Dermis blood vessel endothelial cell (primary cell): ENCODE measurements around the gene CD300LF. TPM values are rescaled to one million over a fixed set of nuclear protein-coding genes. Genes with fewer than 3 reads are reported as not detected.

Experiments used
- DNase-seq: peaks from one replicate; pipeline ENCODE4 v3.0.0; 2010
- total RNA-seq: library from RNA; depleted of rRNA; stranded (reverse); fragments of >200 nt; gene quantifications from 2 replicates; pipeline ENCODE4 v1.2.3, GENCODE V29; 2014

CD300LF gene
- total RNA-seq, 1 donor from 2014 or later, result not detected

DNA sequence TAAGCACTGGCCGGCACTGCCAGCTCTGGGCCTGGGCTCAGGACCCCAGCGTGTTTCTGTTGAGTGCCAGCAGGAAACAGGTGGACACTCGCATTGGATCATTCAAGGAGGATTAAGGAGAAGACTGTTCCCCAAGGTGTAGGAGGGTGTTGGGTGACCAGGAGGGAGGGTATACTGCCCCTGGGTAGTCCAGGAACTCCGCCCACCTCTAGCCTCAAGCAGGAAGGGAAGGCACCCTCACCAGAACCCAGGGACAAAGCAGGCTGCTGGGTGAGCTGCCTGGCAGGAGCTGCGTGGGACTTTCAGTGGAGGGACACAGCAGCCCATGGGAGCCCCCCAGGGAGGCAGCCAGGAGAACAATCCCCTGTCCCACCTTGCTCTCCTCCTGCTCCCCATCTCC, 16.6 kb upstream of the CD300LF start:
- DNase-seq, result no peak

DNA sequence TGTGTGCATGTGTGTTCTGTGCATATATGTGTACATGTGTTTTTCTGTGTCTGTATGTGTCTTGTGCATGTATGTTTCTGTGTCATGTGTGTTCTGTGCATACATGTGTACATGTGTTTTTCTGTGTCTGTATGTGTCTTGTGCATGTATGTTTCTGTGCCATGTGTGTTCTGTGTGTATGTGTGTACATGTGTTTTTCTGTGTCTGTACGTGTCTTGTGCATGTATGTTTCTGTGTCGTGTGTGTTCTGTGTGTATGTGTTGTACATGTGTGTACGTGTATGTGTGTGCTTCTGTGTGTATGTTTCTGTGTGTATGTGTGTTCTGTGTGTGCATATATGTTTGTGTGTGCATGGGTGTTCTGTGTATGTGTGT, 16.0 kb upstream of the CD300LF start:
- no peak for DNase-seq

DNA sequence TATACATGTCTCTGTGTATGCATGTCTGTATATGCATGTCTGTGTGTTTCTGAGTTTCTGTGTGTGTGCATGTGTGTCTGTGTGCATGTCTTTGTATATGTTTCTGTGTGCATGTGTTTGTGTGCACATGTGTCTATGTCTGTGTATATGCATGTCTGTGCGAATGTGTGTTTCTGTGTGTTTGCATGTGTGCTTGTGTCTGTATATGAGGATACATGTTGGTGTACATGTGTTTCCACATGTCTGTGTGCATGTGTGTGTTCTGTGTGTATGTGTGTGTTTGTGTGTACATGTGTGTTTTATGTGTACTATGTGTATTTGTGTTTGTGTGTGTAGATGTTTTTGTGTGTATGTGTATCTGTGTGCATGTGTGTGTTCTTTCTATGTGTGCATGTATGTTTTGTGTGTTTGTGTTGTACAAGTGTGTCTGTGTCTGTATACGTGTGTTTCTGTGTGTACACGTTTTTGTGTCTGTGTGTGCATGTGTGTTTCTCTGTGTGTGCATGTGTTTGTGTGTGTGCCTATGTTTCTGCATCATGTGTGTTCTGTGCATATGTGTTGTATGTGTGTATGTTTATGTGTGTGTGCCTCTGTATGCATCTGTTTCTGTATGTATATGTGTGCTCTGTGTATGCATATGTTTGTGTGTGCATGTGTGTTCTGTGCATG, 15.4 kb upstream of the CD300LF start:
- DNase-seq, result no peak

DNA sequence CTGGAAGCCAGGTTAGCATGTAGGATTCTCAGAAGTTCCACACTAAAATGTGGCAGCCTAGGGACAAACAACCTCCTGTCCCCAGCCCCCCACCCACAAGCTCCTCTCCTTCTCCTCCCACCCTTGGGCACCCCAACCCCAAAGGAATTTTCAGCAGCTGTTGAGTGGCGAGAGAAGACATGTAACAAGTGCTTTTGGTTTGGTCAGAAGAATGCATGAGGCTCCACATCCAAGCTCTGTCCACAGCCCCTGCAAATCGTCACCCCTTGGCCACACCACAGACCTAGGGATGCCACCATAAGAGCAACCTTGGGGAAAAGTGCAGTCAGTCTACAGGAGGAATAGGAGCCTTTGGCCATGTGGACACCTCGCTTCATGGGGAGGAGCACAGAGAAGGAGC, 12.4 kb upstream of the CD300LF start:
- no peak for DNase-seq

DNA sequence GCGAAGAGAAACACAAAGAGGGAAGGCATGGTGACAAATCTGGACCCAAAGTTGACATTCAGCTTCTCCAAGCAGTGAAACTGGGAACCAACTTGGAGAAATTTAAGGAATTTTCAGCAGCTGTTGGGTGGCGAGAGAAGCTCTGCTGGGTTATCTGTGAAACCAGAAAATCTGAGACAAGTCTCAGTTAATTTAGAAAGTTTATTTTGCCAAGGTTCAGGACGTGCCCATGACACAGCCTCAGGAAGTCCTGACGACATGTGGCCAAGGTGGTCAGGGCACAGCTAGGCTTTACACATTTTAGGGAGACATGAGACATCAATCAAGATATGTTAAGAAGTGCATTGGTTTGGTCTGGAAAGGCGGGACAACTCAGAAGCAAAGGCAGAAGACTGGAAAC, 11.2 kb upstream of the CD300LF start:
- DNase-seq, result no peak

DNA sequence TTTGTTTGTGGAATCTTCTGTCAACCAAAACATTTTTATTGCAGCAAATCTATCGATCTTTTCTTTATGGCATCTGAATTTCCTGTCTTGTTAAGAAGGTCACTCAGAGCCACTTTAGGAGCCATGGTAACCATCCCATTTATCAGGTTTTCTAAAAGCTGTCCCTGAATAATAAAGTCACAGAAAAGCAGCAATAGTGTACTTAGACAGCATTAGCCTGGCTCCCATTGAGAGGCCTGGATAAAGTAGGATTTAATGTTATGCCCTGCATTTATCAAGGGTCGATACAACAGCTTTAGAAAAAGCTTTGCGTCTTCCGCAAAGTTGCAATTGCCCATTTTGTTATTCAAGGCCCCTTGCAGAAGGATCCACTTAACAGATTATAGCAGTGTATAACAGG, 10.1 kb upstream of the CD300LF start:
- DNase-seq, result no peak

DNA sequence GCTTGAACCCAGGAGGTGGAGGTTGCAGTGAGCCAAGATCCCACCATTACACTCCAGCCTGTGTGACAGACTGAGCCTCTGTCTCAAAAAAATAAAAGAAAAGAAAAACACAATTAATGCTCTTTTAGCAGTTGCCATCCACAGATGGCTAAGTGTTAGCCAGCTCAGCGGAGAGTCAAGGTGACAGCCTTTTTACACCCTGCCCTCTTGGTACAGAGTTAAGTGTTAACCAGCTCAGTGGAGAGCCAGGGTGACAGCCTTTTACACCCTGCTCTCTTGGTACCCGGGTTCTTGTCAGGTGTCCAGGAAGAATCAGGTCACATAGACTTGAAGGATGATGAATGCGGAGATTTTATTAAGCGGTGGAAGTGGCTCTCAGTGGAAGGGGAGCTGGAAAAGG, 7.8 kb upstream of the CD300LF start:
- DNase-seq, result no peak

DNA sequence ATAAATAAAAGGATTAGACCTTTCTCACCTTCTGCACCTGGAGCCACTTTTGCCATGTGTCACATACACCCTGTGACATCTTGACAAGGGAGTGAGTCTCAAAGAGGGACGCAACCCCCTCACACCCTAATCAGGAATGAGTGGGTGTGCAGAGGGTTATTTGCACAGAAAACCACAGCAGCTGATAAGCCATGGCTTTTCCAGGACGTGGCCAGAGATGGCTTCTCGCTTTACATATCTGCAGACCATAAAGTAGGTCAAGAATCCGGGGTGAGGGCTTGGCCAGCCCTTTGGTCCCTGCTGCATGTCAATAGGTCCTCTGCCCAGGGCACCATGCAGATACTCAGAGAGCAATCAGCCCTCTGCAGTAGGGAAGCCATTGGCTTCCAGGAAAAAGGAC, 2.4 kb upstream of the CD300LF start:
- no peak for DNase-seq

DNA sequence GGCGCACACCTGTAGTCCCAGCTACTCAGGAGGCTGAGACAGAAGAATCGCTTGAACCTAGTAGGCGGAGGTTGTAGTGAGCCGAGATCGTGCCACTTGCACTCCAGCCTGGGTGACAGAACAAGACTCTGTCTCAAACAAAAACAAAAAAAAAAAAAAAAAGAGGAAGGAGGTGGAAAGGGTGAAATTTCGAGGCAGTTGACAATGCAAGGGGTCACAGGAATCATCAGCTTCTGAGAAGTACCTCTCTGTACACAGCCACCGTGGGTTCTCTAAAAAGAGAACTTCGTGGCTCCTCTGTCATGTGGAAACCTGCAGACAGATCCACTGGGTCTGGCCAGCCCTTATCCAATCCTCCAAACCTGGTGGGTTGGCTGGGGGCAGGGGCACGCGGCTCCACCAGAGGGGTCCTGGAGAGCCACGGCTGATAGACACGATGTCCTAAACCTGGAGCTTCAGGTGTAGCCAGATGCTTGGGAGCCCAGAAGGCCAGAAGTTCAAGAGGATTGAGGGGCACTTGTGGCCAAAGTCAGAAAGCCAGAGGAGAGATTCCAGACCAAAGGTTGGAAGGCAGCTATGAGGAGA, 540 bp upstream of the CD300LF start:
- no peak for DNase-seq

DNA sequence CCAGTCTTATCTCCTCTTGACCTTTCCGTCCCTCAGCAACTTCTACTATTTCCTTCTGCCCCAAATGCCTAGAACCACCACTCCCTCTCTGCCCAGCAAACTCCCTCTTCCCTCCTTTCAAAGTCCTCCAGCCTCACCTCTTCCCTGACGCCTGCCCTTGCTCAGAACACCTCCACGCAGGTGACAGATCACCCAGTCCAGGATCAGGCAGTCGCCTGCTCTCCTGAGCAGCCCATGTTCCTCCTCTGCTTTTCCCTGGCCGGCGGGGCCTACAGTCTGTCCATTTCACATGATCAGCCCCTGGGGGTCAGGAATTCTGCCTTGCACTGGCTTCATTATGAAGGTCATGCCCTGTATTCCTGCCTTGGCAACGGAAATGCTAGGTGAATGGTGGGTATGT, 422 bp downstream of the CD300LF start:
- DNase-seq, result no peak

DNA sequence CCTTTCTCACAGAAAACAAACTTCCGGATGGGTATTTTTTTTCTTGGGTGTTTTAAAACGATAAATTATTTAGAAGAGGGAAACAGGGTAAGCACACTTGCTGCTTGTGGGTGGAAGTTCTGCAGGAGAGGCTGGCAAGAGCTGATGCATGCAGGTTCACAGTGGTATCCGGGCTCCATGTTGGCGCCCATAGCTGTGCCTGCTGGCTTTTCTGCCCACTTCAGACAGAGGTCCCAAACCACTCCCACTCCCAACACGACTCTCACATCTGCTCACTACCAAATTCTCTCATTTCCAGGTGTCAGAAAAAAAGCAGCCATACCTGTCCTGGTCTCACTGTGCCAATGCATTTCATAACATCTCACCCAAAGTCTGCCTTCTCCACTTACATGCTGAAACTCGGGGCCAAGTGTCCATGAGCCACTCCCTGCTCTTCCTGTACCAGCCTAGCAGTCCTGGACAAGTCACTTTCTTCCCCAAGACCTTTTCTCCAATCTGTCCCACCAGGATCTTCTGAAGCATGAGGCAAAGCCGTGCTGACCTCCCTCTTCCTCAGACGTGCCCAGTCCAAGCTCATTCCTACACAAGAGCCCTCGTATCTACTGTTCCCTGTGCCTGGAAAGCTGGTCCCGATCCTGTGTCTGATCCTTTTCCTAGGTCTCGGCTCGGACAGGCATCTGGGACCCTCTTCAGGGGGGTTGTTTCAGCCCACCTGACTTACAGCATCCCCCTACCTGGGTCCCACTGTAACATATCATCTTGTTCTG, 1.5 kb downstream of the CD300LF start:
- no peak for DNase-seq

DNA sequence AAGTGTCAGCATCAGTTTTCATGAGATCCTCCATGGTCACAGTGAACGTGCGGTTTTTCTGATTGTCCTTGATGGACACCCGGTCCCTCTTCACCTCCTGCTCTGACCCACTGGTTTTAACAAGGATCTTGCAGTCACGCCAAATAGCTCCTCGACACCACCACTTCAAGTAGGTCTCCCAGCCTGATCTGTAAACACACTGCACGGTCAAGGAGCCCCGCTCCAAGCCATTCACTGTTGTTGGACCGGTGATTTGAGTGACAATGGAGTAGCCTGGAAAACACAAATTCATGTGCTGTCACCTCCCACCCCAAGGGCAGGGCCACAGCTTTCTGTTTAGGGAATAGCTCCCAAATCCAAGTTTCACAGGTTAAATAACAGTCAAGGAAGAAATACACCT, 8.2 kb downstream of the CD300LF start:
- DNase-seq, result no peak

DNA sequence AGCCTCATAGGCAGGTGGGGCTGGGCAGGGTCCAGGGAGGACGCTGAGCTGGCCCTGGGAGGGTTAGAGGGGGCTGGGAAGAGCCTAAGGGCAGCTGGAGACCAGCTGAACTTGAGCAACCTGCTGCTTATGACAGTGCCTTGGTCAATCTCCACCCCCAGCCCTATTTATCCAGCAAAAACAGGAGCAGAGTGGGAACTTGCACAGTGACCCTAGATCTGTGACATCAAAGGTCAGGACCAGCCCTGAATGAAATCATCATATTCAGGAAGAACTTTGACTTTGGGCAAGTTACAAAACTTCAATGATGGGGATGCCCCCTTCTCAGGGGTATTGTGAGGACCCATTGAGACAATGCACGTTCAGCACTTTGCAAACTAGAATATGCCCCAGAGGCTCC, 9.4 kb downstream of the CD300LF start:
- no peak for DNase-seq

DNA sequence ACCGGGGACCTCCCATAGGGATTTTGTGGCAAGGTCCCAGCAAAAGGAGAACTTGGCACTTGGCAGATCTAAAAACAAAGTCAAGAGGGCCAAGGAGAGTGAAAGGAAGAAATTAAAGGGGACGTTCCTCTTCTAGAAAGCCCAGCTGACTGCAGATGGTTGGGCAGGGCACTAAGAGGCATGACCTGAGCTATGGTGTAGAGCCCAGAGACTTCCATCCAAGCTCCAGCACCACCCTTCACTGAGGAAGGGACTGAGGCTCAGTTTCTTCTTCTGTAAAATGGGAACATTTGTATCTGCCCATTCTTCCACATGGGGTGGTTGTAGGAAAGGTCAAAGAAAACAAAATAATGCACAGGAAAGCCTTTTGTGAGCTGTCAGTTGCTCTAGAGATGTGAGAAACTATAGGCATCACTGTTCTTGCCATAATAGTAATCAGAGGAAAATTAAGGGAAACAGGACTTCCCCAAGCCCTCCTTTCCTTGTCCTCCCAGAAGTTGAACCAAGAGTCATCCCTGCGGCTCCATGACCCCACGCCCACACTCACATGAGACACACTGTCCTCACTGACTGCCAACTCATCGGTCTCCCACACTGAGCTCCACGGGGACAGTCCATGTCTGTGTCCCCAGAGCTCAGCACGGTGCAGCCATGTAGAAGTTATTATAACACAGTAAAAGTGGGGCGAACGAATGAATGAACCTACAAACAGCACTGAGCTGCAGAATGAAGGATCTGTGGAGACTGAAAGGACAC, 10.4 kb downstream of the CD300LF start:
- DNase-seq, result no peak

DNA sequence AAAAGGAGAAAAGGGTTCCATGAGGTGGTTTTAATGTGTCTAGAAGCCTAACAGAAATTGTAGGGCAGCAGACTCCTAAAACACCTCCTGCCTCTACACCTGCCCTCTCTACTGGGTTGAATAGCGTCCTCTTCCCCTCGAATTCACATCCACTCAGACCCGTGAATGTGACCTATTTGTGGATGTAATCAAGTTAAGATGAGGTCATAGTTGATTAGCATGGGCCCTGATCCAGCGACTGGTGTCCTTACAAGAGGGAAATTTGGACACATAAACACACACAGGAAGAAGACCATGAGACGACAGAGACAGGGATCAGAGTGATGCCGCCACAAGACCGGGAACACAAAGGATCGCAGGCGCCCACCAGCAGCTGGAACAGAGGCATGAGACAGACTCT, 13.5 kb downstream of the CD300LF start:
- DNase-seq, result no peak

DNA sequence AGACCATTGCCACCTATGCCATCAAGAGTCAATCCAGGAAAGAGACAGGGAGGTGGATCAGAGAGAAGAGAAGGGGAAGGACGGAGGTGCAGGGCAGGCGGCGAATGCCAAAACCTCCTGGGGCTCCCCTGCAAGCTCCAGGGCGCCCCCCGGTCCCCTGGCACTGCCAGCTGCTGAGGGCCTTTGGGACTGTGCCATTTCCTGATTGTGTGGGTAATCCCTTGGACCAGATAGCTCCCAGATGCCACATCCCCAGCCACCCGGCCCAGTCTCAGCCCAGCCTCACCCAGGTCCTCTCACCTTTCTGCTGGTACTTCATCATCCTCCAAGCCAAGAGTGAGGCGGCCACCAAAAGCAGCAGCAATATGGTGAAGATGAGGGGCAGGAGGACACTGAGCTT, 14.7 kb downstream of the CD300LF start:
- DNase-seq, result no peak

DNA sequence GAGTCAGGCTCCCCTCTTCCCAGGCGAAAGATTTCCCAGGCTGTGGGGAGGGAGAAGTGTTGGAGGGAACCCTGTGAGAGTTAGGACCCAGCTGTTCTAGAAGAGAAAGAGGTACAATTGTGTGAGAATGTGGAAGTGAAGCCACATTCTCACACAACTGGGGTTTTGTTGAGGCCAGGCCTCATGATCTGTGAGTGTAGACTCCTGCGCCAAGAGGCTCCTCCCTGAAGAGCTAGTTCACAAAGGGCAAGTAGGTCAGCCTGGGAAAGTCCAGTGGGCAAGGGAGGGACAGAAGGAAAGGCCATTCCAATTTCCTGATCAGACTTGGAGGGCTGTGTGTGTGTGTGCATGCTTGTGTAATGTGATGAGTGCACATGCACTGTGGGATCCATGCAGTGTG, 15.2 kb downstream of the CD300LF start:
- DNase-seq, result no peak

DNA sequence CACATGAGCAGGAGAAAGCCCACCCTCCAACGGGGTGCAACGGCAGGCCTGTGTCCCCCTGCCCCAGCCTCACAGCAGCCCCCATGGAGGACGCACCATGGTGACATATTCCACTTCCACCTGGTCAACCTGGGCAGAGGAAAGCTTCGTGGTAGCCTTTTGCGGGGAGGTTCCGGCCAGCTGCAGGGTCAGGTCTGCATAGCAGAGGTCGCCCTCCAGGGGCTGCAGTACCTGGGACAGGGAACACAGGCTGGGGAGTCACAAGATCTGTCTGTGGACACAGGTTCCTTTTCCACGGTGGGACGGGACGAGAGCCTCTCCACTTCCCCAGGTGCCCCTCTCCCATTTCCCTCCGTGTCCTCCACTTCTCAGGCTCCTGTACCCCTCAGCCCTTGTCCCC, 17.1 kb downstream of the CD300LF start:
- no peak for DNase-seq

DNA sequence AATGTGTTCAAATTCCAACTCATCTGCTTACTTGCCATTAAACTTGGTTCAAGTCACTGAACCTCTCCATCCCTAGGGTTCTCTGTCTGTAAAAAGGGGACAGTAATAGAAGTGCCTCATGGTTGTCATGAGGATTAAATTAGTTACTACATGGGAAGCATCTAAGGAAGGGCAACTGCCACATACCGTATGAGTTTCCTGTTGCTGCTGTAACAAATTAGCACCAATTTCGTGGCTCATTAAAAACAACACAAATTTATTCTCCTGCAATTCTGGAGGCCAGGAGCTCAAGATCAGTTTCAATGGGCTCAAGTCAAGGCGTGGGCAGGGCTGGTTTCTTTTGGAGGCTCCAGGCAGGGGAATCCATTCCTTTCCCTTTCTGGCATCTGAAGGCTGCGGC, 18.6 kb downstream of the CD300LF start:
- DNase-seq, result no peak

DNA sequence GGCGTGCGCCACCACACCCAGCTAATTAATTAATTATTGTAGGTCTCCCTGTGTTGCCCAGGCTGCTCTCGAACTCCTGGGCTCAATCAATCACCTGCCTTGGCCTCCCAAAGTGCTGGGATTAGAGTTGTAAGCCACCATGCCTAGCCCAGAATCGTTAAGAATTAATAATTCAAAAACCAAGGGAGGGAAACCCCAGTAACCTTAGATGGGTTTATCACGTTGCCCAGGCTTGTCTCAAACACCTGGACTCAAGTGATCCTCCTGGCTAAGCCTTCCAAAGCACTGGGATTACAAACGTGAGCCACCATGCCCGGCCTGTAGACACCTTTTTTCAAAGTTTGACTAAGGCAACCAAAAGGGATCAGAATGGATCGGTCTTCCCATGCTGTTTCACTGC, 21.6 kb downstream of the CD300LF start:
- no peak for DNase-seq

DNA sequence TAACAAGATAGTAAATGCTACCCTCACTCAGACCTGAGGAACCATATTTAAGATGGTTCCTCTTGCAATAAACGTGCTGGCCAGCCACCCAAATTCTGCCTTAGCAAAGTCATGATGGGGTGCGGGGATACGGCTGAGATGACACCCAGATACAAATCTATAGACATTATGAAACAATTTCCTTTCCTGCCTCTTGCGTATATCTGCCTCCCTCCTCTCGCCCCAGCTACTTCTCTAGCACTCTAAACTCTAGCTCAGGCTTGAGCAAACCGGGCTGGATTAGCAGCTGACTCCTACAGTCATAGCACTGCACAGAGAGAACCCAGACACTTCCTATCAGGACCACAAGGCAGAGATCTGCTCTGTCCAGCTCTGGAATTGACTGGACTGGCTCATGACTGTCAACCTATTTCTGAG, 22.3 kb downstream of the CD300LF start:
- no peak for DNase-seq

DNA sequence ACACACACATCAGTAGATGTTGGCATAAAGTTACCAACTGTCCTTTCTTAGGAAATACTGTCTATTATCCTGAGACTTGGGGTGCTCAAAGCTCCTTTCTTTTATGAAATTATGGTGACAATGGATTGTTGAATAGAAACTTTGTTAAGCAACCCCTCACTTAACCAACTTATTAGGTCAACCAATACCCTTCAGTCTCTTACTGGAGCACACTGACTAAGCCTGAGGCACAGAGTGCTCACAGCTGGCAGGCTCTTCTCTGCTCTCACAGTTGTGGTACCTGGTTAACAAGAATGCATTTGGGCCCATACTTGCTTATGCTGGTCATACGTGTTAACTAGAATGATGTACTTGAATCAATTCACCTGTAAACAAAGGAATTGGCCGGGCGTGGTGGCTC, 24.8 kb downstream of the CD300LF start:
- no peak for DNase-seq

DNA sequence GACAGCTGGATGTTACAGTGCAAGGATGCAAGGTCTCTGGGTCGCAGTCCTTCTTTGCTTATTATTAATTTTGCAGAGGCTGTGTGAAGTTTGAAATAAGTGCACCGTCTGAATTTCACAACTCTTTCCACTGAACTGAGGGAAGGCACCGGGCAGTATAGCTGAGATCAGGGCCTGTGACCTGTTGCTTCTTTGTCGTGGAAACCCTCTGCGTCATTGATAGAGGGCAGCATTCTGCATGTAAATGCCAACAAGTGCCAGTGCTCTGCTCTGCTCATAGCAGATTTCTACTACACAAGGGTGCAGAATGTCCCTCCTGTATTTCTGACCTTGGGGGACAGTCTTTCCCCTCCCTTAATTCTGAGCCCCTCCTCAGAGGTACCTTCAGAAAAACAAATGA, 26.0 kb downstream of the CD300LF start:
- DNase-seq, result no peak
